K562 (cell line): ENCODE data around the gene GFI1.

ENCODE experiments used
- CBFA2T2 ChIP-seq: fragments of 450-650 bp; conservative IDR thresholded peaks from 2 replicates; pipeline ENCODE4 v1.6.1; 2017; ENCODE audit warnings: mild to moderate bottlenecking
- EZH2 ChIP-seq: IDR thresholded peaks from 2 replicates; pipeline ENCODE4 v1.6.1; 2012; ENCODE audit warnings: low read depth, mild to moderate bottlenecking, inconsistent platforms, low read length, borderline replicate concordance
- FOXJ3 ChIP-seq: sonication (generic); formaldehyde crosslinking; IDR thresholded peaks from 2 replicates; pipeline ENCODE4 v1.4.0; 2020; ENCODE audit warnings: mild to moderate bottlenecking, missing genetic modification reagents
- HNRNPH1 ChIP-seq: fragments of 200-400 bp; formaldehyde crosslinking; optimal IDR thresholded peaks from 2 replicates; pipeline ENCODE3; 2017; ENCODE audit warnings: low read depth, mild to moderate bottlenecking, low read length, moderate library complexity
- JUND ChIP-seq, 2 experiments: IDR thresholded peaks; 2 replicates in 1 of 2; 3 replicates in 1 of 2; pipeline ENCODE4 v1.6.1; 2011; ENCODE audit warnings: borderline replicate concordance in 2 of 2, low read depth in 2 of 2, low read length in 2 of 2, improper control_type of control experiment in 1 of 2, missing biosample characterization in 1 of 2, missing genetic modification characterization in 1 of 2, missing genetic modification reagents in 1 of 2
- MEF2A ChIP-seq: IDR thresholded peaks from 2 replicates; pipeline ENCODE4 v1.6.1; 2011; ENCODE audit warnings: low read depth, mild to moderate bottlenecking, low read length, moderate library complexity; ENCODE audit not compliant: control insufficient read depth
- POLR2AphosphoS5 ChIP-seq: IDR thresholded peaks from 2 replicates; pipeline ENCODE4 v1.6.1; 2011; ENCODE audit warnings: mild to moderate bottlenecking, low read depth, low read length, moderate library complexity; ENCODE audit not compliant: control insufficient read depth, insufficient read depth
- RFX5 ChIP-seq: IDR thresholded peaks from 2 replicates; pipeline ENCODE4 v1.6.1; 2011; ENCODE audit warnings: low read depth, mild to moderate bottlenecking, improper control_type of control experiment, low read length
- ZNF707 ChIP-seq: fragments of 250-450 bp; sonication (Bioruptor Pico); conservative IDR thresholded peaks from 2 replicates; pipeline ENCODE4 v1.8.0; 2022; ENCODE audit warnings: inconsistent platforms, mild to moderate bottlenecking, moderate library complexity
- TF ChIP-seq, protein P1 (sequence below), 3 experiments: IDR thresholded peaks in 2 of 3; conservative IDR thresholded peaks in 1 of 3; 2 replicates each; pipeline ENCODE4 v1.5.1; 2011 to 2012; ENCODE audit warnings: low read length in 3 of 3, mild to moderate bottlenecking in 3 of 3, control low read depth in 2 of 3, improper control_type of control experiment in 1 of 3, inconsistent platforms in 1 of 3, low read depth in 1 of 3, mixed read lengths in 1 of 3, moderate library complexity in 1 of 3; ENCODE audit not compliant: insufficient read depth in 2 of 3
- TF ChIP-seq, protein P2 (sequence below): fragments of 250-450 bp; sonication (Bioruptor Pico); IDR thresholded peaks from 2 replicates; pipeline ENCODE4 v1.8.0; 2021; ENCODE audit warnings: mild to moderate bottlenecking, moderate library complexity

DNA sequence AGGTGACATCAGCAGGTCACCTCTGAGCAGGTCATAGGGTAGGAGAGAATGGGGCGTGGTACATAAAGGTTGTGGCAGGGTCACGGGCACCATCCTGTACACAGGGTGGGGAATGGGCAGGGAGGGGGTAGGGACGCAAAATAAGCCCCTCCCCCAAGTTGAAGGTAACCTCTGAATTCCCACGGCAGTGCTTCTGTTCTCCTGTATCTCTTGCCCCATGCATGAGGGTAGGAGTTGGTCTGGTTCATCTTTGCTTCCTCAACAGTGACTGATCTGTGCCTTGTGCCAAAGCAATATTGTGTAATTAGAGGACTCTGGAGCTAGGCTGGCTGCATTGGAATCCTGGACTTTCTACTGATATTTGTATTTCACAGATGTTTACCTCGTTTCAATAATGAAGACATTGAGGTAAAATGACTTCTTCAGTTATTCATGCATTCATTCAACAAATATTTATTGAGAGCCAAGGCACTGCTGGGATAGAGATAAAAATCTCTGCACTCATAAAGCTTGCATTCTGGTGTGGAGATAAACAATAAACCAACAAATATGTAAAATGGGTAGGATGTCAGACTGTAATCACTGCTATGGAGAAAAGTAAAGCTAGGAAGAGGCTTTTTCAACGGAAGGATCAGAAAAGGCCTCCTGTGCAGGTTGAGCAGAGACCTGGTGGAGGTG, 18.4 kb upstream of the GFI1 start:
- TF ChIP-seq CBFA2T2: no peak
- TF ChIP-seq RFX5: no peak
- no peak for TF ChIP-seq MEF2A
- TF ChIP-seq, protein P1, sequence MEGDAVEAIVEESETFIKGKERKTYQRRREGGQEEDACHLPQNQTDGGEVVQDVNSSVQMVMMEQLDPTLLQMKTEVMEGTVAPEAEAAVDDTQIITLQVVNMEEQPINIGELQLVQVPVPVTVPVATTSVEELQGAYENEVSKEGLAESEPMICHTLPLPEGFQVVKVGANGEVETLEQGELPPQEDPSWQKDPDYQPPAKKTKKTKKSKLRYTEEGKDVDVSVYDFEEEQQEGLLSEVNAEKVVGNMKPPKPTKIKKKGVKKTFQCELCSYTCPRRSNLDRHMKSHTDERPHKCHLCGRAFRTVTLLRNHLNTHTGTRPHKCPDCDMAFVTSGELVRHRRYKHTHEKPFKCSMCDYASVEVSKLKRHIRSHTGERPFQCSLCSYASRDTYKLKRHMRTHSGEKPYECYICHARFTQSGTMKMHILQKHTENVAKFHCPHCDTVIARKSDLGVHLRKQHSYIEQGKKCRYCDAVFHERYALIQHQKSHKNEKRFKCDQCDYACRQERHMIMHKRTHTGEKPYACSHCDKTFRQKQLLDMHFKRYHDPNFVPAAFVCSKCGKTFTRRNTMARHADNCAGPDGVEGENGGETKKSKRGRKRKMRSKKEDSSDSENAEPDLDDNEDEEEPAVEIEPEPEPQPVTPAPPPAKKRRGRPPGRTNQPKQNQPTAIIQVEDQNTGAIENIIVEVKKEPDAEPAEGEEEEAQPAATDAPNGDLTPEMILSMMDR (IDR thresholded peaks at IDR 0.05 in 2 of 3, conservative IDR thresholded peaks at IDR 0.05 in 1 of 3; ENCODE audit: insufficient read depth in 2 of 3, low read depth in 1 of 3, low read length in 3 of 3): no peak
- TF ChIP-seq JUND (IDR thresholded peaks at IDR 0.05; ENCODE audit: borderline replicate concordance, low read depth, low read length): no peak
- no peak for TF ChIP-seq JUND (tag; IDR thresholded peaks at IDR 0.05; ENCODE audit: borderline replicate concordance, low read depth, low read length)
- no peak for TF ChIP-seq HNRNPH1
- TF ChIP-seq FOXJ3 (CRISPR knock-in tag): no peak
- no peak for TF ChIP-seq POLR2AphosphoS5
- no peak for TF ChIP-seq EZH2
- TF ChIP-seq, protein P2, sequence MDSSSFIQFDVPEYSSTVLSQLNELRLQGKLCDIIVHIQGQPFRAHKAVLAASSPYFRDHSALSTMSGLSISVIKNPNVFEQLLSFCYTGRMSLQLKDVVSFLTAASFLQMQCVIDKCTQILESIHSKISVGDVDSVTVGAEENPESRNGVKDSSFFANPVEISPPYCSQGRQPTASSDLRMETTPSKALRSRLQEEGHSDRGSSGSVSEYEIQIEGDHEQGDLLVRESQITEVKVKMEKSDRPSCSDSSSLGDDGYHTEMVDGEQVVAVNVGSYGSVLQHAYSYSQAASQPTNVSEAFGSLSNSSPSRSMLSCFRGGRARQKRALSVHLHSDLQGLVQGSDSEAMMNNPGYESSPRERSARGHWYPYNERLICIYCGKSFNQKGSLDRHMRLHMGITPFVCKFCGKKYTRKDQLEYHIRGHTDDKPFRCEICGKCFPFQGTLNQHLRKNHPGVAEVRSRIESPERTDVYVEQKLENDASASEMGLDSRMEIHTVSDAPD: no peak
- TF ChIP-seq ZNF707: no peak
